Measurements from ENCODE around the gene IRF2BPL. TPM values are rescaled to one million over a fixed set of nuclear protein-coding genes. Genes with fewer than 3 reads are reported as not detected.

The IRF2BPL gene
- total and polyA plus RNA-seq, 12 donors = 6.5 to 104 (median 82.5) TPM

DNA sequence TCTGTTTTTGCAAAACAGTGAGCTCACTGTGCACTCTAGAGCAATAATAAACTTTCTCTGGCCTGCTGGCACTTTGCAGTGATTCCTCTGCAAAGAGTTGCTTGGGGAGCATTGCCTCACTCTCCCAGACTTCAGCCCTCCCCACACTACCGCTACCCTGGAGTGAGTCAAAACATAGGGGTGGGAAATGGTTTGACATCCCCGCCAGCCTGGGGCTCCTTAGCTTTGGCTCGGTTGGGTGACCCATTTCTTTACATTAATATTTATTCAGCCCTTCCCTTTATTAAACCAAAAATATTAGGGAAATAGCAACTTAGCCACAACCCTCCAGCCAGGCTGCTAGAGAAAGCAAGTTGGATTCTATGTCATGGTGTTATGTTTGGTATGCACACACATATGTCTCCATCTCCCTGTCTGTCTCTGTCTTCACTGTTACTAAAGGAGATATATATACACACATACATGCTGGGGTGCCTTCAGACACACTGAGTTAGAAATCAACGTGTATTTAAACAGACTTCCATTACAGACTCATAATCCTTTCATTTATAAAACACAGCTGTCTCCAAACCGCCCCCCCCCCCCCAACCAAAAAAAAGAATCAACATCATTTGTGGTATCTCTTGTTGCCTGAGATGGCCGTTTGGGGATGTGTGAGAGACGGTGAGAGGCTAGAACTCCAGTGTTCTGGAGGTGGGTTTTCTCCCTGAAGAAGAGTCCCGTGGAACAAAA lies 3.4 kb upstream of the IRF2BPL start:
- H3K27me3 ChIP-seq = no peaks in the 10 kb centered on the region
- peaks cover 37 to 64% of the 10 kb centered on the region in 2 donors for H3K4me1 ChIP-seq (replicated peaks in 1 of 2)
- peak in 5 of 7 donors; percentile 41 to 70 (median 47) for DNase-seq
- H3K27ac ChIP-seq = peak overlapping the region; percentile 86 to 100 (median 97)
- H3K9me3 ChIP-seq (replicated peaks in 1 of 3) = no peaks in the 10 kb centered on the region
- intact Hi-C loops (cut with DNase I) = no loop called here
- WGBS, 4 donors = 21 to 31% (median 26%) methylated on average over 8 of the region's 8 CpGs
- TF ChIP-seq POLR2A (IDR thresholded peaks at IDR 0.05) = no peak
- TF ChIP-seq, protein P1, sequence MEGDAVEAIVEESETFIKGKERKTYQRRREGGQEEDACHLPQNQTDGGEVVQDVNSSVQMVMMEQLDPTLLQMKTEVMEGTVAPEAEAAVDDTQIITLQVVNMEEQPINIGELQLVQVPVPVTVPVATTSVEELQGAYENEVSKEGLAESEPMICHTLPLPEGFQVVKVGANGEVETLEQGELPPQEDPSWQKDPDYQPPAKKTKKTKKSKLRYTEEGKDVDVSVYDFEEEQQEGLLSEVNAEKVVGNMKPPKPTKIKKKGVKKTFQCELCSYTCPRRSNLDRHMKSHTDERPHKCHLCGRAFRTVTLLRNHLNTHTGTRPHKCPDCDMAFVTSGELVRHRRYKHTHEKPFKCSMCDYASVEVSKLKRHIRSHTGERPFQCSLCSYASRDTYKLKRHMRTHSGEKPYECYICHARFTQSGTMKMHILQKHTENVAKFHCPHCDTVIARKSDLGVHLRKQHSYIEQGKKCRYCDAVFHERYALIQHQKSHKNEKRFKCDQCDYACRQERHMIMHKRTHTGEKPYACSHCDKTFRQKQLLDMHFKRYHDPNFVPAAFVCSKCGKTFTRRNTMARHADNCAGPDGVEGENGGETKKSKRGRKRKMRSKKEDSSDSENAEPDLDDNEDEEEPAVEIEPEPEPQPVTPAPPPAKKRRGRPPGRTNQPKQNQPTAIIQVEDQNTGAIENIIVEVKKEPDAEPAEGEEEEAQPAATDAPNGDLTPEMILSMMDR (IDR thresholded peaks at IDR 0.05) = no peak
- H3K4me3 ChIP-seq = peak overlapping the region in 1 of 4 donors; percentile 65
- H3K36me3 ChIP-seq (replicated peaks in 1 of 2) = no peaks in the 10 kb centered on the region

DNA sequence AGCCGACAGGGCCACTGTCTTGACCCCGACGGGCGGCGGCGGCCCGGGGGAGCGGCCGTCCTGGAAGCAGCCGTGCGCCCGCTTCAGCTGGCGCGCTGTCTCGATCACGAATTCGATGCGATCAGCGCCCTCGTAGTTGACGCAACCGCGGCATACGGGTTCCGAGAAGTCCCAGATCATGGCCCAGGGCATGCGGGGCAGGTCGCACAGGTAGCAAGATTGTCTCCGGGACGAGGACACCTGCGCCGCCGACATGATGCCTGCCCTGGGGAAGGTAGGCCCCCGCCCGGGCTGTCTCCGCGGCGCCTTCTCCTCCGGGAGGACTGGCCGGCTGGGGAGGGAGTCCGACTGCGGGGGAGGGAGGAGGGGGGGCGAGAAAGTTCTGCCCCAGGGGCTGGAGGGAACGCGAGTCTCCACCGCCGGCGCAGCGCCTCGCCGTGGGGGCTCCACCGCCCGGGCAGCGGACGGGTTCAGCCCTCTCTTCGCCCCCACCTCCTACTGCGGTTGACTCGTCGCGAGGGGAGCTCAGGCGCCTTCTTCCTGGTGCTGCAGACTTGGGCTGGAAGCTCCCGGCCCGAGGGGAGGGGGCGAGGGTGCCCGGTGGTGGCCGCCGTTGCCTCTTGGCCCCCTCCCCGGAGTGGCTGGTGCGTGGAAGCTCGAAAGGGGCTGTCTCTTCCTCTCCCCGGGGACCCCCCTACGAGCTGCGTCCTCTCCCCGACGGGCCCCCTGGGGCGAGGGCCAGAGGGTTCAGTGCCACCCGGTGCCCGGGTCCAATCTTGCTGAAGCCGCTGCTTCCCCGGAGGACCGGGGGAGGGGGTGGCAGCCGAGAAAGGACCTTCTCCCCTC lies 747 bp downstream of the IRF2BPL start:
- DNase-seq = peak; percentile 76 to 87 (median 81)
- no peaks in the 10 kb centered on the region for H3K9me3 ChIP-seq (replicated peaks in 1 of 3)
- H3K36me3 ChIP-seq (replicated peaks in 1 of 2) = peaks cover 0 to 22% of the 10 kb centered on the region in 2 donors
- WGBS, 4 donors = 0 to 1% (median 0%) methylated on average over 7 to 81 of the region's 81 CpGs; no CpG with 5 or more reads in 1 of the 4 donors
- TF ChIP-seq, protein P1 (IDR thresholded peaks at IDR 0.05) = peak in 2 of 6 experiments; percentile 11 to 25
- TF ChIP-seq POLR2A (IDR thresholded peaks at IDR 0.05) = peak; percentile 22 to 65
- H3K27me3 ChIP-seq = no peaks in the 10 kb centered on the region
- intact Hi-C loops (cut with DNase I) = loop anchor here (5.0 kb wide), 3 partner anchors 70 to 115 kb away; no protein-coding TSS in a partner anchor
- H3K27ac ChIP-seq = peak overlapping the region; percentile 99 to 100 (median 99)
- H3K4me3 ChIP-seq = peak overlapping the region in 3 of 4 donors; percentile 85 to 90 (median 86)
- peaks cover 54 to 70% of the 10 kb centered on the region in 2 donors for H3K4me1 ChIP-seq (replicated peaks in 1 of 2)

DNA sequence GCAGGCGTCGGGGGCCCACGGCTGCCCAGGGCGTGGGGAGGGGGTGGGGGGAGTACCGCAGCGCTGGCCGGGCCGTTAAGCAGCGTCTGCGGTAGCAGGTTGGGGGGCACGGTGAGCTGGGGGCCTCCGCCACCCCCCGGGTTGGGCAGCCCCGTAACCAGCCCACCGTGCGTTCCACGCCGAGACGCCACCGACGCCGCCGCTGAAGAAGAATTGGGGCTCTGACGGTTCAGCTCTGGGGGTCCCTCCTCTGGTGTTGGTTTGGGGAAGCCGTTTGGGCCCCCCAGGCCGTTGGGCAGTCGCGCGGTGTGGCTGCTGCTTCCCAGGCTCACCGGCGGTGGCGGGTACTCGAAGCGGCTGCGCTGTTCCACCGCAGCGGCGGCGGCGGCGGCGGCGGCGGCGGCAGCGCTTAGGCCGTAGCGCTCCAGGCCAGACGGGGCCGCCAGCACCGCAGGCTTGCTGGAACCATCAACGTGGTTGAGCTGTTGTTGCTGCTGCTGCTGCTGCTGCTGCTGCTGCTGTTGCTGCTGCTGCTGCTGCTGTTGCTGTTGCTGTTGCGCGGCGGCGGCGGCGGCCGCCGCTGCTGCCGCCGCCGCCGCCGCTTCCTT lies 1.5 kb downstream of the IRF2BPL start:
- no peak for TF ChIP-seq POLR2A (IDR thresholded peaks at IDR 0.05)
- TF ChIP-seq, protein P1 (IDR thresholded peaks at IDR 0.05) = peak in 3 of 6 experiments; percentile 12 to 31 (median 30)
- peak overlapping the region; percentile 99 to 100 (median 99) for H3K27ac ChIP-seq
- peaks cover 0 to 22% of the 10 kb centered on the region in 2 donors for H3K36me3 ChIP-seq (replicated peaks in 1 of 2)
- no peaks in the 10 kb centered on the region for H3K27me3 ChIP-seq
- peak in 6 of 7 donors; percentile 40 to 65 (median 52) for DNase-seq
- WGBS, 4 donors = 0 to 3% (median 2%) methylated on average over 3 to 65 of the region's 65 CpGs
- intact Hi-C loops (cut with DNase I) = loop anchor here (5.0 kb wide), 3 partner anchors 70 to 115 kb away; no protein-coding TSS in a partner anchor
- H3K4me3 ChIP-seq = peak overlapping the region; percentile 60 to 90 (median 86)
- H3K4me1 ChIP-seq (replicated peaks in 1 of 2) = peaks cover 47 to 63% of the 10 kb centered on the region in 2 donors
- H3K9me3 ChIP-seq (replicated peaks in 1 of 3) = no peaks in the 10 kb centered on the region

Measured in adrenal gland (tissue), 12 donors.